T-helper 1 cell (primary cell): Measurements from ENCODE around the gene BOD1L2.

Experiments used
- DNase-seq, 5 donors: peaks; one replicate each; pipeline ENCODE4 v3.0.0-alpha.2; 2012 to 2020

Gene BOD1L2

GRCh38 chr18:57150828-57151227, 3.9 kb downstream of the BOD1L2 start:
- no peak for DNase-seq

GRCh38 chr18:57154191-57154830, 7.4 kb downstream of the BOD1L2 start:
- no peak for DNase-seq

GRCh38 chr18:57164401-57164800, 17.5 kb downstream of the BOD1L2 start:
- DNase-seq = no peak

GRCh38 chr18:57167617-57168308, 20.9 kb downstream of the BOD1L2 start:
- DNase-seq = no peak

- no peak for DNase-seq
These were observed 24.1 kb downstream of the BOD1L2 start for GRCh38 chr18:57171026-57171425.

GRCh38 chr18:57175532-57175931, 28.6 kb downstream of the BOD1L2 start:
- DNase-seq = no peak

- no peak for DNase-seq
These were observed 38.5 kb downstream of the BOD1L2 start for GRCh38 chr18:57185434-57185833.

- no peak for DNase-seq
These were observed 42.1 kb downstream of the BOD1L2 start for GRCh38 chr18:57188851-57189557.

GRCh38 chr18:57190026-57190425, 43.1 kb downstream of the BOD1L2 start:
- DNase-seq = no peak

- DNase-seq = no peak
These were observed 47.2 kb downstream of the BOD1L2 start for GRCh38 chr18:57194070-57194469.

- no peak for DNase-seq
These were observed 47.7 kb downstream of the BOD1L2 start for GRCh38 chr18:57194622-57195021.

- no peak for DNase-seq
These were observed 48.5 kb downstream of the BOD1L2 start for GRCh38 chr18:57195341-57195740.

- no peak for DNase-seq
These were observed 50.4 kb downstream of the BOD1L2 start for GRCh38 chr18:57197261-57197660.

GRCh38 chr18:57198073-57198472, 51.2 kb downstream of the BOD1L2 start:
- DNase-seq = no peak
